ENCODE results near the gene WWC2.

WWC2 gene

DNA sequence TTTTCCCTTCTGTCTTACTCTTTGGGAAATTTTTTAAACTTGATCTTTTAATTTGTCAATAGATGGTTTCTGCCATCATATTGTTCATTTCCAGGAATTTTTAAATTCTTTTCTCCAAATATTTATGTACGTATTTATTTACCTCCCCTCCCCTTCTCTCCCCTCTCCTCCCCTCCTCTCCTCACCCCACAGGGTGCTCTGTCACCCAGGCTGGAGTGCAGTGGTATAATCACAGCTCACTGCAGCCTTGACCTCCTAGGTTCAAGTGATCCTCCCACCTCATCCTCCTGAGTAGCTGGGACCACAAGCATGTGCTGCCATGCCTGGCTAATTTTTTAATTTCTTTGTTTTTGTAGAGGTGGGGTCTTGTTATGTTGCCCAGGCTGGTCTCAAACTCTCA lies 73.8 kb downstream of the WWC2 start:
- no peaks in the 10 kb centered on the region for H3K9me3 ChIP-seq (ENCODE audit: insufficient read depth, low read length)
- peaks cover 4% of the 10 kb centered on the region for H3K4me1 ChIP-seq (ENCODE audit: insufficient read depth, insufficient read length)
- TF ChIP-seq ZNF274 (IDR thresholded peaks at IDR 0.05; ENCODE audit: low read depth, low read length) (no peak), YY1 (IDR thresholded peaks at IDR 0.05; ENCODE audit: insufficient read depth, insufficient read length) (no peak), SUZ12 (IDR thresholded peaks at IDR 0.05; ENCODE audit: extremely low read depth, insufficient read depth, insufficient read length) (no peak)
- no peak overlapping the region for H3K9ac ChIP-seq (ENCODE audit: insufficient read length, low read depth)
- H3K27me3 ChIP-seq (ENCODE audit: insufficient read depth, insufficient read length) = no peaks in the 10 kb centered on the region
- H3K36me3 ChIP-seq (ENCODE audit: insufficient read depth, insufficient read length, low read length) = no peaks in the 10 kb centered on the region
- DNase-seq (ENCODE audit: low read depth, low spot score) = no peak
- H3K4me3 ChIP-seq (ENCODE audit: insufficient read length, low read depth) = no peak overlapping the region

DNA sequence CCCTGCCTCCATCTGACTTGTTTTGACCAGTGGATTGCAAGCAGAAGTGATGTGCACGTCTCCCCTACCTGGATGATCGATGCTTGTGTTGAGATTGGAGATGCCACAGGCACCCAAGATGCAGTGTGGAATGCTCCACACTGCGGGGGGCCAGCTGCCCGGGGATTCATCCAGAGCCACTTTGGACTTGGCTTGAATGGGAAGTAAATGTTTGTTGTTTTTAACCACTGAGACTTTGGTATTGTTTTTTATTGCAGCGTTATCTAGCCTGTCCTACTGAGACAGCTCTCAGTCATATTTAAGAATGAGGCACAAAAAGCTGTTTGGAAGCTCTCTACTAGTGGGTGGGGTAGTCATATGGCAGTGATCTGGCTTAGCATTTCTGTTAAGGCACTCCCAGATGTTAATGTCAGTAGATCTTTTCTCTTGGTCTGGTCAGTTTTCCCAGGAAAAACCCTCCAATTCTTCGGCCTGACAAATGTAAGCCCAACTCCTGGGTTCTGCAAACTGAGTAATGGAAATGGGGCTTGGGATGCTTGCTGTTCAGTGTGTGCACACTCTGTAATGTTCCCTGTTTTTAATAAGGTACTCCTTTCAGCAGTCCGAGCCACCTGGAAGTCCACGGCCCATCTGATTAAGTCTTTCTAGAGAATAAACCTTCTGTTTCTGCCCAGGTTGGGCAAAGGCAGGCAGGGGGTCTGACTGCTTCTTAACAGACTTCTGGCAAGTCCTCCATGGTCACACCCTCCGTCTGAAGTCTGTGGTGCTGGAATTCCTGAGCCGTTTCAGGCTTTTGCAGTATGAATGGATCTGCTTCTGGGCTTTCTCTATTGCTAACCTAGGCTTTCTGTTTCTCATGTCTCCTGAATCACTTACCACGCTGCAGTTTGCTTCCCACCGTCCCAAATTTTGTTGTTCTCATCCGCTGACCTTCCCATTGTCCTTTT lies 74.8 kb downstream of the WWC2 start:
- peaks cover 4% of the 10 kb centered on the region for H3K4me1 ChIP-seq (ENCODE audit: insufficient read depth, insufficient read length)
- H3K4me3 ChIP-seq (ENCODE audit: insufficient read length, low read depth) = no peak overlapping the region
- H3K36me3 ChIP-seq (ENCODE audit: insufficient read depth, insufficient read length, low read length) = no peaks in the 10 kb centered on the region
- peaks cover 7% of the 10 kb centered on the region; the same call in 1 of the 2 replicates for H3K9me3 ChIP-seq (ENCODE audit: insufficient read depth, low read length)
- DNase-seq (ENCODE audit: low read depth, low spot score) = no peak
- H3K27me3 ChIP-seq (ENCODE audit: insufficient read depth, insufficient read length) = no peaks in the 10 kb centered on the region
- H3K9ac ChIP-seq (ENCODE audit: insufficient read length, low read depth) = no peak overlapping the region
- no peak for TF ChIP-seq SUZ12 (IDR thresholded peaks at IDR 0.05; ENCODE audit: extremely low read depth, insufficient read depth, insufficient read length)
- no peak for TF ChIP-seq ZNF274 (IDR thresholded peaks at IDR 0.05; ENCODE audit: low read depth, low read length)
- no peak for TF ChIP-seq YY1 (IDR thresholded peaks at IDR 0.05; ENCODE audit: insufficient read depth, insufficient read length)

DNA sequence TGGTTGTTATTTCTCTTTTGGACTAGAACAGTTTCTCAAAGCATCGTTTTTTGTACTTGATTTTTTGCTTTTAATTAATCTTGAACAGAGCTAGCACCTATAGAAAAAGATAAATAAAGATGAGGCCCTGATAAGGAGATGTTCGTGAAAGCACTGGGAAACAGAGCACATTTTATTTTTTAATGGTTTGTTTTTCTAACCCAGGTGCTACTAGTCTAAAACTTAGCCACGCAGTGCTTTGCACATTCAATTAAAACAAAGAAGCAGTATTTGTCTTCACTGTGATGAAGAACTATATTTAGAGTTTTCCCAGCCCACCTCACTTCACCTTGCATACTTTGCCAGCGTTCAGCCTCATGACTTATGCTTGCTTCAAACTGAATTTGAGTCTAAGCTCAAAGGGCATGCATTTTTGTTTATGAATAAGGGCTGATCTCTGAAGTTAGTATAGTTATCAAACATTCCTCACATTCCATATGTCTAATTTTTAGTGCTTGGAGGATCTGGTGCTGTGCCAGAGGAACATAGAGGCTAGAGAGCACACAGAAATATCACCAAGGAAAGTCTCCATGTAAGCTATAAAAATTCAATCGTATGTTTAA lies 76.7 kb downstream of the WWC2 start:
- Histone ChIP-seq H3K4me3 (ENCODE audit: insufficient read length, low read depth) (no peak overlapping the region), H3K9ac (ENCODE audit: insufficient read length, low read depth) (no peak overlapping the region), H3K9me3 (ENCODE audit: insufficient read depth, low read length) (peaks cover 13% of the 10 kb centered on the region; the same call in 1 of the 2 replicates), H3K36me3 (ENCODE audit: insufficient read depth, insufficient read length, low read length) (no peaks in the 10 kb centered on the region), H3K27me3 (ENCODE audit: insufficient read depth, insufficient read length) (no peaks in the 10 kb centered on the region), H3K4me1 (ENCODE audit: insufficient read depth, insufficient read length) (peaks cover 4% of the 10 kb centered on the region)
- DNase-seq (ENCODE audit: low read depth, low spot score) = no peak
- TF ChIP-seq YY1 (IDR thresholded peaks at IDR 0.05; ENCODE audit: insufficient read depth, insufficient read length) (no peak), ZNF274 (IDR thresholded peaks at IDR 0.05; ENCODE audit: low read depth, low read length) (no peak), SUZ12 (IDR thresholded peaks at IDR 0.05; ENCODE audit: extremely low read depth, insufficient read depth, insufficient read length) (no peak)

DNA sequence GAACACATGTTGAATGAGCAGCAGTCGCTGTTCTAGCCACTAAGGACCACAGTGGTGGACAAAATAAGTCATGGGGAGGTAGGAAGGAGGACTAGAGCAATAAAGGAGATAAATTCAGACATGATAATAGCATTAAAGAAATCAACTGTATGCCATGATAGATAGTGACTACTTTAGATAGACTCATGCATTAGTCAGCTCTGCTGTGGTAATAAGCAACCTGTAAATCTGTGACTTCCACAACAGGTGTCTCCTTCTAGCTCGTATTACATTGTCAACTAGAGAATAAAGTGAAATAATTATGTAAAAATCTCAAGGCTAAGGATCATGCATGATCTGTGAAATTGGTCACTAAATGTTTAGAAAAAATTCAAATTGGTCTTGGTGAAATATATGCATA lies 77.9 kb downstream of the WWC2 start:
- Histone ChIP-seq H3K36me3 (ENCODE audit: insufficient read depth, insufficient read length, low read length) (no peaks in the 10 kb centered on the region), H3K4me1 (ENCODE audit: insufficient read depth, insufficient read length) (peaks cover 4% of the 10 kb centered on the region), H3K9me3 (ENCODE audit: insufficient read depth, low read length) (peaks cover 13% of the 10 kb centered on the region; the same call in 1 of the 2 replicates), H3K4me3 (ENCODE audit: insufficient read length, low read depth) (no peak overlapping the region), H3K9ac (ENCODE audit: insufficient read length, low read depth) (no peak overlapping the region), H3K27me3 (ENCODE audit: insufficient read depth, insufficient read length) (no peaks in the 10 kb centered on the region)
- DNase-seq (ENCODE audit: low read depth, low spot score) = no peak
- no peak for TF ChIP-seq SUZ12 (IDR thresholded peaks at IDR 0.05; ENCODE audit: extremely low read depth, insufficient read depth, insufficient read length)
- no peak for TF ChIP-seq YY1 (IDR thresholded peaks at IDR 0.05; ENCODE audit: insufficient read depth, insufficient read length)
- no peak for TF ChIP-seq ZNF274 (IDR thresholded peaks at IDR 0.05; ENCODE audit: low read depth, low read length)

DNA sequence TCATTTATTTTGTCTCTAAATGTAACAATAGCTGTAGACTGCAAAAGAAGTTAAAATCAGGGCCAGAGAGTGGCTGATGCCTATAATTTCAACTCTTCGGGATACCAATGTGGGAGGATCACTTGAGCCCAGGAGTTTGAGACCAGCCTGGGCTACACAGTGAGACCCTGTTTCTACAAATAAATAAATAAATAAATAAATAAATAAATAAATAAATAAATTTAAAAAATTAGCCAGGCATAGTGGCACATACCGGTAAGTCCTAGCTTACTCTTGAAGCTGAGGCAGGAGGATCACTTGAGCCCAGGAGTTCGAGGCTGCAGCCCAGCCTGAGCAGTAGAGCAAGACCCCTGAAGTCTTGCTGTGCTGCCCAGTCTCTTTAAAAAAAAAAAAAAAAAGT lies 79.1 kb downstream of the WWC2 start:
- DNase-seq (ENCODE audit: low read depth, low spot score) = no peak
- TF ChIP-seq SUZ12 (IDR thresholded peaks at IDR 0.05; ENCODE audit: extremely low read depth, insufficient read depth, insufficient read length) = no peak
- no peak for TF ChIP-seq YY1 (IDR thresholded peaks at IDR 0.05; ENCODE audit: insufficient read depth, insufficient read length)
- TF ChIP-seq ZNF274 (IDR thresholded peaks at IDR 0.05; ENCODE audit: low read depth, low read length) = no peak
- no peak overlapping the region for H3K9ac ChIP-seq (ENCODE audit: insufficient read length, low read depth)
- H3K9me3 ChIP-seq (ENCODE audit: insufficient read depth, low read length) = peaks cover 13% of the 10 kb centered on the region; the same call in 1 of the 2 replicates
- peaks cover 4% of the 10 kb centered on the region for H3K4me1 ChIP-seq (ENCODE audit: insufficient read depth, insufficient read length)
- no peaks in the 10 kb centered on the region for H3K27me3 ChIP-seq (ENCODE audit: insufficient read depth, insufficient read length)
- no peak overlapping the region for H3K4me3 ChIP-seq (ENCODE audit: insufficient read length, low read depth)
- H3K36me3 ChIP-seq (ENCODE audit: insufficient read depth, insufficient read length, low read length) = no peaks in the 10 kb centered on the region

DNA sequence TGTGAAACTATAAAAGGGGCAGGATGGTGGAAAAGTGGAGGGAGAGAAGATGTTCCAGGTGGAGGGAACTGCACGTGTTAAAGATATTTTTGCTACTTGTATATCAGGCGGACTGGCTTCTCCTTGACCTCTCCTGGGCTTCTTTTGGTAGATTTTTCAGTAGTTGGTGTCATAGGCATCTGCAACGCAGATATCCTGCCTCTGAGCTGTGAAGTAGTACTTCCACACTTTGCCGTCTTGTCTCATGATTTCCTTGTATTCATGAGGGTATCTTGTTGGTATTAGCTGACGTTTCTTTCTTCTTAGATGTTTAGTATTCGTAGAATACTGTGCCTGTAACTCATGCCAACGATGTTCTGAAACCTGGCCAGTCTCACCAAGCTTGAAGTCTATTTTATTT lies 81.0 kb downstream of the WWC2 start:
- H3K4me3 ChIP-seq (ENCODE audit: insufficient read length, low read depth) = no peak overlapping the region
- no peaks in the 10 kb centered on the region for H3K4me1 ChIP-seq (ENCODE audit: insufficient read depth, insufficient read length)
- H3K9me3 ChIP-seq (ENCODE audit: insufficient read depth, low read length) = peaks cover 13% of the 10 kb centered on the region; the same call in 1 of the 2 replicates
- no peaks in the 10 kb centered on the region for H3K36me3 ChIP-seq (ENCODE audit: insufficient read depth, insufficient read length, low read length)
- no peaks in the 10 kb centered on the region for H3K27me3 ChIP-seq (ENCODE audit: insufficient read depth, insufficient read length)
- DNase-seq (ENCODE audit: low read depth, low spot score) = no peak
- TF ChIP-seq YY1 (IDR thresholded peaks at IDR 0.05; ENCODE audit: insufficient read depth, insufficient read length) (no peak), ZNF274 (IDR thresholded peaks at IDR 0.05; ENCODE audit: low read depth, low read length) (no peak), SUZ12 (IDR thresholded peaks at IDR 0.05; ENCODE audit: extremely low read depth, insufficient read depth, insufficient read length) (no peak)
- no peak overlapping the region for H3K9ac ChIP-seq (ENCODE audit: insufficient read length, low read depth)

DNA sequence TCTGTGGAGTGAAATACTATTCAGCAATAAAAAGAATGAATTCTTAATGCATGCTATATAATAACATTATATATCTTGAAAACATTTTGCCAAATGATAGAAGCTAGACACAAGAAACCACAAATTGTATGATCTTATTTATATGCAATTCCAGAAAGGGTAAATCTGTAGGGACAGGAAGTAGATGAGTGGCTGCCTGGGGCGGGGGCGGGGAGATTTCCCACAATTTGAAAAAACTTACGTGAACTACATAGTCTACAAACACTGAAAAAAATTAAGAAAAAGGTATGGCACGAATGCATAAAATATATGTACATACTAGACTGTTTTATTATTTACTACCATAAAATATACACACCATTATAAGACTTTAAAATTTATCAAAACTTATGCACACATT lies 81.6 kb downstream of the WWC2 start:
- TF ChIP-seq YY1 (IDR thresholded peaks at IDR 0.05; ENCODE audit: insufficient read depth, insufficient read length) = no peak
- no peak for TF ChIP-seq ZNF274 (IDR thresholded peaks at IDR 0.05; ENCODE audit: low read depth, low read length)
- TF ChIP-seq SUZ12 (IDR thresholded peaks at IDR 0.05; ENCODE audit: extremely low read depth, insufficient read depth, insufficient read length) = no peak
- Histone ChIP-seq H3K36me3 (ENCODE audit: insufficient read depth, insufficient read length, low read length) (no peaks in the 10 kb centered on the region), H3K9me3 (ENCODE audit: insufficient read depth, low read length) (peaks cover 13% of the 10 kb centered on the region; the same call in 1 of the 2 replicates), H3K4me3 (ENCODE audit: insufficient read length, low read depth) (no peak overlapping the region), H3K9ac (ENCODE audit: insufficient read length, low read depth) (no peak overlapping the region), H3K4me1 (ENCODE audit: insufficient read depth, insufficient read length) (no peaks in the 10 kb centered on the region), H3K27me3 (ENCODE audit: insufficient read depth, insufficient read length) (no peaks in the 10 kb centered on the region)
- DNase-seq (ENCODE audit: low read depth, low spot score) = no peak
